ENCODE measurements around the gene LSP1.

- TF ChIP-seq EZH2 (IDR thresholded peaks at IDR 0.05; ENCODE audit: borderline replicate concordance): no peak
- no peak for TF ChIP-seq CTCF (IDR thresholded peaks at IDR 0.05; ENCODE audit: poor library complexity)
- TF ChIP-seq EZH2phosphoT487 (IDR thresholded peaks at IDR 0.05; ENCODE audit: low read depth, severe bottlenecking, unreplicated experiment): no peak
Measured at GRCh38 chr11:1896923-1897322, 44.0 kb downstream of the LSP1 start.
